Fibroblast of skin of abdomen (primary cell): ENCODE results near the gene RUBCNL. TPM values are rescaled to one million over a fixed set of nuclear protein-coding genes. Genes with fewer than 3 reads are reported as not detected.
"Not testable (repeated sequence)": the region's sequence is repeated elsewhere in the genome, so short reads cannot be mapped to it uniquely, and the experiment has no call there.

Experiments used
- DNase-seq: peaks from one replicate; pipeline ENCODE4 v3.0.0-alpha.2; 2013
- polyA plus RNA-seq, 2 experiments: library from polyadenylated mRNA; unstranded; fragments of 120-200 nt; gene quantifications; one replicate each; pipeline ENCODE4 v1.2.1, GENCODE V29; 2013; ENCODE audit not compliant: insufficient read length in 2 of 2

Gene RUBCNL
- polyA plus RNA-seq (2013, experiment 1 of 2; ENCODE audit: insufficient read length) = 0.58 TPM
- 0.72 TPM for polyA plus RNA-seq (2013, experiment 2 of 2; ENCODE audit: insufficient read length)

DNA sequence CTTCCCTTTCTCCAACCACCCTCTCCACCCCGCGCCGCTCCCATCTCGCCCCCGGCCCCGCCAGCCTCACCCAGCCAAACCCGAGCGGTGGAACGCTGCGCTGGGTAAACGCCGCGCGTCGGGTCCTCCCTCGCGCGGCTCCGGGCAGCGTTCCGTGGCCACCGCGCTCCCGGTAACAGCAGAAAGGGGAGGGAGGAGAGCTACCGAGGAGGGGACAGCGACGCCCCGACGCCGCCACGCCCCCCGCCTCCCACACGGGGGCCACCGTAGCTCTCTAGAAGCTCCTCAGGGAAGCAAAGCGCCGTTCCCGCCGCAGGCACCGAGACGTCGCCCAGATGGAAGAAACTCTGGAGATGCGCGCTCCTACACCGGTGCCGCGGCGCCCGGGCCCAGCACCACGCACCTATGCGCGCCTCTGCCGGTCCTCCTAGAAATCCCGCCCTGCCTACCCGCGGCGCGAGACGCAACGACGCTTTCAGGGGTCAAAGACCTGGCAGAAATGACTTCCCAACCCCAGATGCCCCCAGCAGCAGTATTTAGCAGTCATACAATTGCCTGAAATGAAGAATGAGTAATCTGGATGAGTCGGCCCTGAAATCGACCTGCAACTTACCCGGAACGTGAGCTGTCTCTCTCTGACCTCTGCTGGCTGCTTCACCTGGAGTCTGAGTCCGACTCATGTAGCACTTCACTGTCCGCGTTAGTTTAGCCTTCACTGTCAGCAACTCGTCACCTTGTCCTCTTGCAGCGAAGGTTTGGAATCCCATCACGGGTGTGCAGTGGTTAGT is at the start of gene RUBCNL:
TSS of gene RUBCNL (minus strand) at position 189 of the 788 bp plus-strand sequence. CDS start 14,777 bp downstream, outside the sequence.
- DNase-seq = no peak

DNA sequence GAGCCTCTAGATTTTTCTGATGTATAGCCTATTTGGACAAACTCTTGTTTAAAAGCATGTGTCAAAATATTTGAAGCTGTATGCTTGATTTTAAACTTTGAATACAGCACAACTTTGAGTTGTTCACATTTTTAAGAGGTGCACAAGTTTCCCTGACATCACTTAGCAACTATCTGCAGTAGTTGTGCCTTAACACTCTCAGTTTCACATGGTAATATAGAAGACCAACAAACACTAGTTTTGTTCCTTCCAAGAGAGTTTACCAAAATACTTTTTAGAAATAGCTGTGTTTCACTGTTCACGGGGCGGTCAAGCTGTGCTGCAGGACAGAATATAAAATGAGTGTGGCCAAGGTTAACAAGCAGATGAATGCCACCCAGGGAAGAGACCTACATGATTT is 42.5 kb upstream of the RUBCNL start:
- not testable (repeated sequence) for DNase-seq

- DNase-seq = no peak
These were observed 18.4 kb upstream of the RUBCNL start for GRCh38 chr13:46405457-46405856.

DNA sequence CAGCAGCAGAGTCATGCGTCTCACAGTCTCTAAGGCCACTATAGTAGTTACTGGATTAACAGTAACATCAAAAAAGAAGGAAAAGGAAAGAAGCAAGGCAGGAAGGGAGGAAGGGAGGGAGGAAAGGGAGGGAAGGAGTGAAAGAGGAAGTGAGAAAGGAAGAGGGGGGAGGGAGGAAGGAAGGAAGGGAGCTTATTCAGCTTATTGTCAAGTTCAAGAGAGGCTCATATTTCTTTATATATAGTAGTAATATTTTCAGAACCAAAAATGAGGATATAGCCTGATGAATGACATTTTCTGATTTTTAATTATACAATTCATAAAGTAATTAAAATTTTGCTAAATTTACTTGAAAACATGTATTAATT is 17.7 kb upstream of the RUBCNL start:
- no peak for DNase-seq

- no peak for DNase-seq
These were observed 17.0 kb upstream of the RUBCNL start for GRCh38 chr13:46403851-46404732.

GRCh38 chr13:46402178-46402577 is 15.1 kb upstream of the RUBCNL start:
- DNase-seq = no peak

- DNase-seq = no peak
These were observed 14.4 kb upstream of the RUBCNL start for GRCh38 chr13:46401432-46401831.

DNA sequence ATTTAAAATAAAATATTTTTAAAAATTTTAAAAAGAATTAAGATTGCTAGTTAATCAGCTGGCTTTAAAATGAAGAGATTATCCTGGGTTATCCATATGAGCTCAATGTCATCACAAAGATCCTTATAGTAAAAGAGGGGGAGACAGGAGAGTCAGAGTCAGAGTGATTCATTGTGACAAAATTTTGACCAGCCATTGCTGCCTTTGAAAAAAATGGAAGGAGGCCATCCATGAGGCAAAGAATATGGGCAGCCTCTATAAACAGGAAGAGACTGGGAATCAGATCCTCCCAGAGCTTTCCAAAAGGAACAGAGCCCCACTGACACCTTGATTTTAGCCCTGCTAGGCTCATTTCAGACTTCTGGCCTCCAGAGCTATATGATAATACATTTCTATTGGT is 9.3 kb upstream of the RUBCNL start:
- no peak for DNase-seq

DNA sequence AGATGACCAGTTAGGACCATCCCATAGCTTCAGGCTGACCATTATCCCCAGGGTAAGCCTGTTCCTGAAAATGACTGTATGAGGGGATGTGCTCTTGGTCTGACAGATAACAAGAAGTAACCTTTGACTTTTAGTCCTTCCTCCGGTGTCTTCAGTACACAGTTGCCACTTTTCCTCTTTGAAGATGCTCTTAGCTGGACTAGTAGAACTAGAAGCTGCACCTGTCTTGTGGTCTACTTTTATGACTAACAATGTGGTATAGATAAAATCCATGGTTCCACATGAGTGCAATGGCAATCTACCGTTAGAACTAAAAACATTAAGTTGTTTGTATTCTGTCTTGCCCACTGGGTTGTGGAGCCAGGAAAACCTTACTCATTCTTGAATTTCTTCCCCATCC is 5.9 kb upstream of the RUBCNL start:
- DNase-seq = no peak

DNA sequence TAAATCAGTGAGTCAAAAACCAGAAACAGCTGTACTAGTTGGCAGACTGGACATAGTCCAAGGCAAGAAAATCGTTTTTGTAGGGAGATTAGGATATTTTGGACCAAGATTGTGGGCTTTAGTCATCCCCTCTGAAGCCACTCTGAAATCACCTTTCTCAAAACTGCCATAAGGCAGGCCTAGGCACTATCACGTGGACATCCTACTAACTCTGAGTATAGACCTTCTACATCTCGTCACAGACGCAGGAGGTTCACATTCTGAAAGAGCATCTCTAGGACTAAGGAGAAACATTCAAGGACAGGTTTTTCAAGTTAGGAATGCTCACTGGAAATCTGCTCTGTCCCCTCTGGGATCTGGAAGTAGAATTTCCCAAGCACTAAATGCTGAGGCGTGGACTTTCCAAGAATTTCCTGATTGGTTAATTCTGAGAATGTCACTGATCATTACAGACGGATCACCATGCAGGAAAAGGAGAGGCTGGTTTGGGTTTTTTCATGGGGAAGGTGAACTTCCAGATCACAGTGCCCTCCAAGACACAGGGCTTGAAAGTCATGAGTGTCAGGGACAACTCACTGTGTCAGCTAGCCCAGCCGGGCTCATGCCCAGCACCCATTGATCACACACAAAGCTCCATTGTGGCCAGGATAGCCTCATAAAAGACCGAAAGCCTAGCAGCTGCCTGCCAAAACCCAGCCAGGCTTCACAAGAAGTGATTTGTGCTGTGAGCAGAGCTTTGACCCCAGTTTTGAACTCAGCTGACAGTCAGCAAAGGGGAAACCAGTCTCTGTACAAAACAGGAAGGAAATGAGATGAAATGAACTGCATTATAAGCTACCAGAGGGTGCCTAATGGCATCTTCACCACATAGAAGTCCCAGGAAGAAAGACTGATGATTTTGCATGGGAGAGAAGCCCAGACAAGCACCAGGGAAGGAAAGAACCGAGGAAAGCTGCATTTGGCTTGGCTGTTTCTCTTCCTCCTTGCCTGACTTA is 2.7 kb upstream of the RUBCNL start:
- no peak for DNase-seq

GRCh38 chr13:46388846-46389245 is 1.8 kb upstream of the RUBCNL start:
- DNase-seq = no peak

GRCh38 chr13:46388308-46388707 is 1.3 kb upstream of the RUBCNL start:
- DNase-seq = no peak

DNA sequence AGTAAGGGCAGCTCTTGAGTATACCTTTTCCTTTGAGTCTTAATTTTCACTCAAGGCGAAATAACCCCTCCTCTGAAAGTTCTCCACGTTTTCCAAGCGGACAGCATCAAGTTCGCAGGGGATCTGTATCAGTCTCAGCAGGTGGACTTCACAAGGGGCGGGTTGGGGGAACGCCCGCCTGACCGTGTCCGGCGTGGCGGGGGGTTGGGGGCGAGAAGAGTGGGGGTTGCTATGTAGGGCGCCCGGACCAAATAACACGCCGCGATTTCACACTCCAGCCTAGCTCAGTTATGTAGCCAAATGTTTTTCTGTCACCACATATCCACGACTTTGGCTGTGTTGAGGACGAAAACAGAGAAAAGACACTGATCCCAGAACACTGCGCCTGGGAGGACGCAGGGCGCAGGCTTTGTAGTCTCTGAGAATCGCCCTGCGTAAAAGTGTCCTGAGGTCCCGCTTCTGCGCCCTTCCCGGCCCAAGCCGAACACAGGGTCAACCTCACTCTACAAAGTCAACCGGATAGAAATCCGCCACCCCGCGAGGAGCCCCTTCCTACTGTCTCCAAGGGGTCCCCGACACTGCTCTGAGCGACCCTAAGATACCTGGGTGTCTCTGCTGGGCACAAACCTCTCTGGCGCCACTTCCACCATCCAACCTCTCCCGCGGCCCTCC is 524 bp downstream of the RUBCNL start:
- DNase-seq = no peak

DNA sequence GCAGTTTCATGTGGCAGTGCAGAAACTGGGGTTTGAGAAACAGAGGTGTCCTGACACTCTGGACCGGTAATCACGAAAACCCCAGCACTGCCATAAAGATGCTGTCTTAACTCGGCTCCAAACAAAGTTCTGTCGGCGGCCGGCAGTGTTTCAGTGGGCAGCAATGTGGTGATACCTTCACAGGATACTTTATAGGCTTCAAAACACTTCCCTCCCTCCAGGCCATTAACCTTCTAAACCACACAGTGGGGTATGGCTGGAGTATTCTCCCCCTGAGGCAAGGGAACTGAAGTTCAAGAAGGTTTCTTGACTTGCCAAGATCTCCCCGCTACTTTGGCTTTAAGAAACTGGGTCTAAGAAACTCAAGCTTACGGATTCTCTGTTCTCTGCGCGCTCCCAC is 1.1 kb downstream of the RUBCNL start:
- DNase-seq = no peak

DNA sequence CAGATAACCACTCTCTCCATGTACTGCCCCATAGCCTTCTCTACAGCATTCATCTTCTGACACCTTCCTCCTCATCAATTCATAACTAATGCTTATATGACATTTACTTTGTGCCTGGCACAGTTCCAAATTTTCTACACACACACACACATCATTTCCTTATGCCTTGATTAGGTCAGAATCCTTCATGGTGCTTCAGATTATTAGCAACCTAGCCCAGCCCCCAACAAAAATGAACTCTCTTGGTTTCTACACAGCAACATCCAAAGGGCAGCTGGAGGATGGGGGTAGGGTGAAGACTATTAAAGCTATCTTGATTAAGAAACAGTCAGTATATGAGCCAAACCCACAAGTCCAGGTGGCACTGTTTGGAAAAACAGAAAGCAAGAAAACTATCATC is 3.7 kb downstream of the RUBCNL start:
- DNase-seq = no peak

- DNase-seq = no peak
These were observed 4.8 kb downstream of the RUBCNL start for GRCh38 chr13:46382224-46382623.

DNA sequence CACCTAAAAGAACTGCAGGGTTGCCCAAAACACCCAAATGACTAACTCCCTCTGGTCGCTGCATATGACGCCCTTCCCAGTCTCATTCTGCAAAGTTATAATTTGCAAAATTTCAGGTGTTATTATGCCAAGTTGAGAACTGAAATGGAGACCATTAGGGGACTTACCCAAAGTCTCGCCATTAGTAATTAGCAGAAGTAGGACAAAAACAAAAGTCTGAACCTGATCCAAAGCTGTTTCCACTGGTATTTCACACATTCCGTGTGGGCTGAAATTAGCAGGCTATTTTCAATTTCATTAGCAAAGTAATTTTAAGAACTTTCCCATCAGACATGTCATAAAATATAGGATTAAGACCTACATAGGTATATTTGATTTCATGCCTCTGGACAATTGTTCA is 6.8 kb downstream of the RUBCNL start:
- DNase-seq = no peak

GRCh38 chr13:46379611-46380010 is 7.4 kb downstream of the RUBCNL start:
- DNase-seq = no peak

DNA sequence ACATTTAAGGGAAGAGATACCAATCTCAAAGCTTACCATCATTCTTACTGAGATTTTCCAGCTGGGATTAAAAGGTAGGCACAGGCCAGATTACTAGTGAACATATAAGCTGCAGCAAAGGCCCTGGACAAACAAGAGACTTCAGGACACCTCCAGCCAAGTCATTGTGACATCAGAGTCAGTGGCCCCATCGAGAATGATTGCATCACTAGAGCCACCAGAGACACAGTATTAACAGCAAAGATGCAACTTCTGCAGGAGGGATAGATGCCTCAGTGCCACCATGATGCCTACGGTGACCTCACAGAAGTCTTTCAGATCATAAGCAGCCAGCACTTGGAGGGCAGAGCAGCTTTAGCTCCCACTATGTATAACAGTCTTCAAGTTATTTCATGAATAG is 8.6 kb downstream of the RUBCNL start:
- DNase-seq = no peak

- DNase-seq = no peak
These were observed 9.5 kb downstream of the RUBCNL start for GRCh38 chr13:46377554-46377953.

DNA sequence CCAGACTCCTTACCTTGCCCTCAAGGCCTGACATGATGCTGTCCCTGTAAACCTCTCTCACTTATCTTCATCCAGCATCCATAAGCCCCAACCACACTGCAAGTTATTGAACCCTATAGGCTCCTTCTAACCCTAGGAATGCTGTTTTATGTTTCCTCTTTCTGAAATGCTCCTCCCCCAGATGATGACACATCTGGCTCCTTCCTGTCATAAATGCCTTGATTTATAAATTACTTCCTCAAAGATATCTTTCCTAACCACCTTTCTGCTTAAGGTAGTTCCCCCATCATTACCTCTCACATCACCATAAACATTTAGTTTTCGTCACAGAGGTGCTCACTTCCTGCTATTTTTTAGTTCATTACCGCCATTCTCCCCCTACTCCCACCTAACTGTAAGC is 12.3 kb downstream of the RUBCNL start:
- no peak for DNase-seq

DNA sequence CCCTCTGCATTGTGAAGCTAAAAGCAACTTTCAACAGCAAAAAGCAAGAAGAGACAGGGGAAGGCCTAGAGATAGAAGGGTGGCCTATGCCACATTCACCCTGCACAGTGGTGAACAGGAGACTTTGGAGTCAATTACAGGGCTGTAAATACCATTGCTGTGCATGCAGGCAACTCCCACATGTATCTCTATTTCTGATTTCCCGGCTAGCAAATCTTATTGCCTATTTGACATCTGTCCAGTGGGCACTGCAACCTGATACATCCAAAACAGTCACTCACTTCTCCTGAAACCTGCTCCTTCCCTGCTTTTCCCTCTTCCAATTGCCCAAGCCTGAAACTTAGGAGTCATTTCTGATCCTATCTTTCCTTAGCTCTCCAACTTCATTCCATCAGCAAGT is 13.4 kb downstream of the RUBCNL start:
- DNase-seq = no peak
